ENCODE measurements around the gene OPTC. TPM values are rescaled to one million over a fixed set of nuclear protein-coding genes. Genes with fewer than 3 reads are reported as not detected.

The OPTC gene
- total RNA-seq, 3 donors from 2014 or later: not detected

- Histone ChIP-seq H3K4me3 (no peak overlapping the region), H3K36me3 (no peaks in the 10 kb centered on the region), H3K9me3 (no peaks in the 10 kb centered on the region), H3K4me1 (no peaks in the 10 kb centered on the region), H3K27me3 (no peaks in the 10 kb centered on the region), H3K27ac (no peak overlapping the region)
- DNase-seq (ENCODE audit: low spot score in 2 of 2): no peak
- TF ChIP-seq POLR2A (IDR thresholded peaks at IDR 0.05): no peak
- TF ChIP-seq POLR2AphosphoS5 (IDR thresholded peaks at IDR 0.05): no peak
- no peak for TF ChIP-seq CTCF (IDR thresholded peaks at IDR 0.05)
- intact Hi-C loops (cut with DNase I; ENCODE audit: low total_unique reads): no loop called here
Measured at GRCh38 chr1:203521812-203522211, 27.9 kb downstream of the OPTC start.

- Histone ChIP-seq H3K9me3 (no peaks in the 10 kb centered on the region), H3K27ac (no peak overlapping the region), H3K4me1 (no peaks in the 10 kb centered on the region)
Measured at GRCh38 chr1:203522237-203522636, 28.3 kb downstream of the OPTC start.

GRCh38 chr1:203523667-203524066 lies 29.7 kb downstream of the OPTC start:
- no peaks in the 10 kb centered on the region for H3K36me3 ChIP-seq
- no peaks in the 10 kb centered on the region for H3K9me3 ChIP-seq
- intact Hi-C loops (cut with DNase I; ENCODE audit: low total_unique reads): no loop called here
- TF ChIP-seq POLR2A (IDR thresholded peaks at IDR 0.05) (no peak), POLR2AphosphoS5 (IDR thresholded peaks at IDR 0.05) (no peak), CTCF (IDR thresholded peaks at IDR 0.05) (no peak)
- no peak overlapping the region for H3K4me3 ChIP-seq
- no peaks in the 10 kb centered on the region for H3K27me3 ChIP-seq
- no peak for DNase-seq (ENCODE audit: low spot score in 2 of 2)
- H3K27ac ChIP-seq: no peak overlapping the region
- H3K4me1 ChIP-seq: no peaks in the 10 kb centered on the region

More at GRCh38 chr1:203522237-203522636, 28.3 kb downstream of the OPTC start:
- Histone ChIP-seq H3K36me3 (no peaks in the 10 kb centered on the region), H3K27me3 (no peaks in the 10 kb centered on the region), H3K4me3 (no peak overlapping the region)
- DNase-seq (ENCODE audit: low spot score in 2 of 2): no peak
- intact Hi-C loops (cut with DNase I; ENCODE audit: low total_unique reads): no loop called here
- TF ChIP-seq POLR2A (IDR thresholded peaks at IDR 0.05) (no peak), CTCF (IDR thresholded peaks at IDR 0.05) (no peak), POLR2AphosphoS5 (IDR thresholded peaks at IDR 0.05) (no peak)

GRCh38 chr1:203524152-203524551 lies 30.2 kb downstream of the OPTC start:
- H3K4me1 ChIP-seq: no peaks in the 10 kb centered on the region
- no peak overlapping the region for H3K27ac ChIP-seq
- no peak for TF ChIP-seq POLR2A (IDR thresholded peaks at IDR 0.05)
- TF ChIP-seq POLR2AphosphoS5 (IDR thresholded peaks at IDR 0.05): no peak
- H3K36me3 ChIP-seq: no peaks in the 10 kb centered on the region
- no peaks in the 10 kb centered on the region for H3K9me3 ChIP-seq
- H3K27me3 ChIP-seq: no peaks in the 10 kb centered on the region
- intact Hi-C loops (cut with DNase I; ENCODE audit: low total_unique reads): no loop called here
- no peak overlapping the region for H3K4me3 ChIP-seq
- no peak for DNase-seq (ENCODE audit: low spot score in 2 of 2)

GRCh38 chr1:203524824-203525223 lies 30.9 kb downstream of the OPTC start:
- no peak for DNase-seq (ENCODE audit: low spot score in 2 of 2)
- no peak for TF ChIP-seq POLR2AphosphoS5 (IDR thresholded peaks at IDR 0.05)
- TF ChIP-seq POLR2A (IDR thresholded peaks at IDR 0.05): no peak
- TF ChIP-seq CTCF (IDR thresholded peaks at IDR 0.05): no peak
- Histone ChIP-seq H3K9me3 (no peaks in the 10 kb centered on the region), H3K36me3 (no peaks in the 10 kb centered on the region), H3K4me1 (no peaks in the 10 kb centered on the region), H3K4me3 (no peak overlapping the region), H3K27me3 (no peaks in the 10 kb centered on the region), H3K27ac (no peak overlapping the region)
- intact Hi-C loops (cut with DNase I; ENCODE audit: low total_unique reads): no loop called here

- no peak for DNase-seq (ENCODE audit: low spot score in 2 of 2)
- TF ChIP-seq POLR2AphosphoS5 (IDR thresholded peaks at IDR 0.05) (no peak), POLR2A (IDR thresholded peaks at IDR 0.05) (no peak), CTCF (IDR thresholded peaks at IDR 0.05) (no peak)
- Histone ChIP-seq H3K4me1 (no peaks in the 10 kb centered on the region), H3K27me3 (no peaks in the 10 kb centered on the region), H3K4me3 (no peak overlapping the region), H3K27ac (no peak overlapping the region), H3K36me3 (no peaks in the 10 kb centered on the region), H3K9me3 (no peaks in the 10 kb centered on the region)
- intact Hi-C loops (cut with DNase I; ENCODE audit: low total_unique reads): no loop called here
Measured at GRCh38 chr1:203525685-203526084, 31.7 kb downstream of the OPTC start.

All from breast epithelium (tissue), 4 donors.